Stimulated activated naive CD4-positive, alpha-beta T cell (primary cell): ENCODE results near the gene CKLF.
"Not testable (repeated sequence)": the region's sequence is repeated elsewhere in the genome, so short reads cannot be mapped to it uniquely, and the experiment has no call there.

Source experiments
- DNase-seq, 6 experiments: peaks; one replicate each; lab custom pipeline; 2025; lab: John Stamatoyannopoulos, UW

Gene CKLF

GRCh38 chr16:66568355-66568754 is 16.0 kb downstream of the CKLF start:
- no peak for DNase-seq

DNA sequence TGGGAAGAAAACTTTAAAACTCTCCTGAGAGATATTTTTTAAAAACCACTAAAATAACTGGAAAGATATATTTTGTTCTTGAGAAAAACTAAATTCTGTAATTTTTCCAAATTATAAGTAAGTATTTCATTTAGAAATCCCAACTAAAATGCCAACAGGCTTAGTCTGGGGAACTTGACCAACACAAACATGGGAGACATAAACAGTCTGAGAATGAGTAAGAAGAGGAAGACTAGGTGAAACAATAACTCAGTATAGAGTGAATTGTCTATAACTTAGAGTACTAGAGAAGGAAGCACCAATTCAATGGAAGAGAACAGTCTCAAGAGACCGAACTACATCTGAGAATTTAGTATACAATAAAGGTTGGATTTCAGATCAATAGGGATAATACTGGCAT is 16.8 kb downstream of the CKLF start:
- DNase-seq = no peak

DNA sequence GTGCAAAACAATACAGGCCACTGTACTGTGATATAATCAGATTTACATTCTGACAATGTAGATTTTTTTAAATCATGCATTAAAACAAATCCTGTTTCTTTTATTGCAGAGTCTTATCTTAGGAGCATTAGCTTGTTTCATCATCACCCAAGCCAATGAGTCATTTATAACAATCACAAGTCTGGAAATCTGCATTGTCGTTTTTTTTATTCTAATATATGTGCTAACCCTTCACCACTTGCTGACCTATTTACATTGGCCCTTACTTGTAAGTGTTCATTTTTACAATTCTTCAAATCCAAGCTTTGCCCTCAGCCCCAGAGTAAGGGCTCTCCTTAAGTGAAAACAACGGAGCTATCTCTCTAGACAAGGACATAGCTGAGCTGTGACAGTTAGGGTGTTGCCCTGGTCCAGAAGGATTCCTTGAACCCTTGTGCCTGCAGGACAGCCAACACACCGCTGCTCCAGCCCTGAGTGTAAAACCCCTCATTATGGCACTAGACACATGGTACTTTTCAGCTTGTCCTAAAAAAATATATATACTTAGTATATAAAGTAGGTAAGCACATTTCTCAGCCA is 17.5 kb downstream of the CKLF start:
- no peak for DNase-seq

DNA sequence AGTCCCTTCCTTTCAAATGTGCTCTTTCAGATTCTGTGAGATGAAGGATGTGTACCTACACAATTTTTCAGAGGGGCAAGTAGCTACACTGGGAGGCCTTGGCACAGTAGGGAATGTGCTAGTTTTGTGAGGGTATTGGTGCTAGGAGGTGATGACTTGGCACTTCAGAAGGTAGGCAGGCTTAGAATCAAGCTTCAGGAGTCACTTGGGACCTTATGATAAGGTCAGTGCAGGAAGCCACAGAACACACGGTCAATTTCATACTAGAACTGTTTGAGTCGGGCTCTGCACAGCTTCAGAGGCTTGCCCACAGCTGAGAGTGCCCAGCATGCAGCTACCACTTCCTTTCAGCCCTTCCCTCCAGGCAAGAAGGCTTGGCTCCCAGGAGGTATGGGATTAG is 20.0 kb downstream of the CKLF start:
- no peak for DNase-seq

- DNase-seq = no peak
Measured at GRCh38 chr16:66574081-66574480, 21.7 kb downstream of the CKLF start.

DNA sequence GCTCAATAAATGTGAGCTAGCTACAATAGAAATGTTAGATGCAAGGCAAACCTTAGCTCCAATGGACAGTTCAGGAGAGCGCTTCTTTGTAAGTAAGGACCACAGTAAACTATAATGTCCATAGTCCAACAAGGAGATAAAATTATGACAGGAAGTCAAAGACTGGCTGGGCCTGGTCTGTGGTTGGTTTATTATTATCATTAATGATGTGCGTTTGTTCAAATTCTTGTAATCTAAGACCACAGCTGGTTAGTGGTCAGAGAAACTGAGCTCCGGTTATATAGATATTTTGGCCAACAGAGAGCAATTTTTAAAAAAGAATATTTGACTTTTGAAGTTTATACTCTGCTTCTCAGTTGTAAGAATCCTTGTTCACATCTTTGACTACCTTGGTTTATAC is 22.2 kb downstream of the CKLF start:
- no peak for DNase-seq

DNA sequence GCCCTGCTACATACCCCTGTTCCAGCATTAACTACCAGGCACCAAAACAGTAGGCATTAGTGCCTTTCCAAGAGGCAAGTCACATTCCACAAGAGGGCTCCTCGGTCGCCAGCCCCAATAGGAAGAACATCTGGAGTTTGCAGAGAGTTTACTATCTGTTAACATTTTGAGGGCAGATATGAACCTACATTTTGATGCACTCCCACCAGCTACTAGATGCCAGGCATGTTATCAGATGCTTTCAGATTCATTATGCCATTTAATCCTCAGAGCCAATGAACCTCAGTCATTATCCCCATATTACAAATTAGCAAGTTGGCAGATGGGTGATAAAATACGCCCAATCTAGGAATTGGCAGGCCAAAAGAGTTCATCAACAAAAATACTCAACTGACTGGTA is 22.7 kb downstream of the CKLF start:
- no peak for DNase-seq

- no peak for DNase-seq
Measured at GRCh38 chr16:66576296-66576695, 23.9 kb downstream of the CKLF start.

GRCh38 chr16:66578651-66579531 is 26.5 kb downstream of the CKLF start, which contains the start of gene CMTM2:
CMTM2 (plus strand) TSS chr16:66579463; CDS start chr16:66579608, 145 bp downstream.
- peak in 3 of 6 experiments; percentile 16 to 44 (median 23) for DNase-seq

DNA sequence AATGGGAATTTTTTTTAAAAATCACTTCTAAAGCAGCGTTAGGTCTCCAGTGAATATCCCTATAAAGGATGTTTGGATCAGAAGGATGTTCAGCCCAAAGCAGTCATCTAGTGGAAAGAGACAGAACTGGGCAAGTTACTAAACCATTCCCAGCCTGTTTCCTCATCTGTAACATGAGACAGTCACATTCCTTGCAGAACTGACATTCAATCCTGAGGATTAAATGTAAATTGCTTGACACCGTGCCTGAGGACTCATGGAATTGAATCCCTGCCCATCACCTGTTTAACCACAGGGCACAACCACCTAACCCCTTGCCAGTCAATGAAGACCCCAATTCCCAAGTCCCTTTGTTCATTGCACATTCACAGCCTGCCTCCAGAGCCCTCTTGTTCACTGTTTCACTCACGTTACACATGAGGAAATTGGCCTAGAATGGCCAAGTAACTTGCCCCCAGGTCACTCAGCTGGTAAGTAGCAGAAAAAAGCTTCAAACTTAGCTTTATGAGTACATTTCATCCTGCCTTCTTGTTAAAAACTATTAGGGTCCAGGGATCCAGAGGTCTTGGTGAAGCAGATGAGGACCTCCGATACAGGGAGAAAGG is 28.3 kb downstream of the CKLF start:
- no peak for DNase-seq

- DNase-seq = no peak
Measured at GRCh38 chr16:66581246-66581952, 29.0 kb downstream of the CKLF start.

DNA sequence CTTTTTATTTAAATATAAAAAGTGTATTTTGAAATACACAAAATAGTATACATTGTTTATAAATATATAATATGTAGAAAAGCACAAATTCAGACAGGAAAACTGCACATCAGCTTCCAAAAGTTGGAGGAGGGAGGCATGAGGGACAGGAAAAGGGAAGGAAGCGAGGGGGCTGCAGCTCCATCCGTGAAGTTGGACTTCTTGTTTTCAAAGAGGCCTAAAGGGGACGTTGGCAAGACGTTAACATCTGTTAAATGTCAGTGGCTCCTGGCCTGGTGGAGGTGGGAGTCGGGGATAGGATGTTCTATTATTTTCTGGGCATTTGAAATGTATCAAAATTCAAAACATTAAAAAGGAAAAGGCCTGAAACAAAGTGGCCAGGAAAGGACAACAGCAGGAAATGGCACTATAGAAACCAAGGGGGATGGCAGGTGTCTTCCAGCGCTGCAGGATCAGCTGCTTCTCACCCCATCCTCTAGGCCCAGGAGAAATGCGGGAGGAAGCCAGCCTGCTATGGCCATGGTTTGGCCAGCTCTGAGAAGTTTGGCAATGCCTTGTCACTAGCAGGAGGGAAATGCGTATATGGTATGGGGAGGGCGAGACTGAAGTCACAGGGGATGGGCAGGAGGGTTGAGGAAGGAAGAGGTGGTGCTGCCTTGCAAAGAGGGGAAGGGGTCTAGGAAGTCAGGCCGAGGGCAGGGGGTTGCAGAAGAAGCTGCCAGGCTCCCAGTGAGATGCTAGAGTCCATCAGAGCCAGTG is 33.3 kb downstream of the CKLF start:
- DNase-seq = no peak

- no peak for DNase-seq
Measured at GRCh38 chr16:66587881-66588600, 35.7 kb downstream of the CKLF start.

GRCh38 chr16:66588981-66589713 is 36.8 kb downstream of the CKLF start:
- DNase-seq = peak; percentile 17 to 67 (median 46)

DNA sequence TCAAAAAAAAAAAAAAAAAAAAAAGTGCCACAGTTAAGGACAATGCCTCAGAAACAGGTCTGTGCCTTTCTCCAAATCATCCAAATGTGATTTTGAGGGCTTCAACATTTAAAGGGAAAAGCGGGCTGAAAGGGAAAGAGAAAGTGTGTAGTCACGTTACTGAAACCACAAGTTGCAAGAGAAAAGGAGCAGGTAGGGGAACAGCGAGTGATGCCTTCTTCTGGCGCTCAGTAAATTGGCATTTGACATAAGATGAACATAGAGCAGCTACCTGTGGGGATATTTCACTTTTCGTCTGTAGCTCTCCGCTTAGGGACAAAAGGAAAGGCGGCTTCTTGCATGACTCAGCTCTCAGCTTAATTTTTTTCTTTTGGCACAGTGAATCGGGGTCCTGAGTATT is 37.9 kb downstream of the CKLF start:
- peak in 3 of 6 experiments; percentile 26 to 46 (median 44) for DNase-seq

GRCh38 chr16:66591018-66591417 is 38.6 kb downstream of the CKLF start:
- DNase-seq = no peak

DNA sequence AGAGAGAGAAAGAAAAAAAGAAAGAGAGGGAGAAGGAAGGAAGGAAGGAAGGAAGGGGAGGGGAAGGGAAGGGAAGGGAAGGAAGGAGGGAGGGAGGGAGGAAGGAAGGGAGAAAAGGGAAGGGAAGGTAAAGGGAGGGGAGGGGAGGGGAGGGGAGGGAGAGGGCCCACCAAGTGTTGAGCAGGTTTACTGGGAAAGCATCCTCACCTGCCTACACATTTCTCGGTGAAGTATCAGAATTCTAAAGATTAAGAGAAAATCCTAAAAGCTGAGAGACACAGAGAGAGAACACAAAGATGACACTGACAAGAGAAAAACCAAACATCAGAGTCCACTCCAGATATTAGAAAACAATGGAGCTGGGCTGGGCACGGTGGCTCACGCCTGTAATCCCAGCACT is 39.9 kb downstream of the CKLF start:
- no peak for DNase-seq

- no peak for DNase-seq
Measured at GRCh38 chr16:66592814-66593213, 40.4 kb downstream of the CKLF start.

GRCh38 chr16:66594739-66595138 is 42.4 kb downstream of the CKLF start:
- no peak for DNase-seq

- DNase-seq = not testable (repeated sequence)
Measured at GRCh38 chr16:66596559-66596958, 44.2 kb downstream of the CKLF start.
